ENCODE measurements around the gene CPZ.

DNA sequence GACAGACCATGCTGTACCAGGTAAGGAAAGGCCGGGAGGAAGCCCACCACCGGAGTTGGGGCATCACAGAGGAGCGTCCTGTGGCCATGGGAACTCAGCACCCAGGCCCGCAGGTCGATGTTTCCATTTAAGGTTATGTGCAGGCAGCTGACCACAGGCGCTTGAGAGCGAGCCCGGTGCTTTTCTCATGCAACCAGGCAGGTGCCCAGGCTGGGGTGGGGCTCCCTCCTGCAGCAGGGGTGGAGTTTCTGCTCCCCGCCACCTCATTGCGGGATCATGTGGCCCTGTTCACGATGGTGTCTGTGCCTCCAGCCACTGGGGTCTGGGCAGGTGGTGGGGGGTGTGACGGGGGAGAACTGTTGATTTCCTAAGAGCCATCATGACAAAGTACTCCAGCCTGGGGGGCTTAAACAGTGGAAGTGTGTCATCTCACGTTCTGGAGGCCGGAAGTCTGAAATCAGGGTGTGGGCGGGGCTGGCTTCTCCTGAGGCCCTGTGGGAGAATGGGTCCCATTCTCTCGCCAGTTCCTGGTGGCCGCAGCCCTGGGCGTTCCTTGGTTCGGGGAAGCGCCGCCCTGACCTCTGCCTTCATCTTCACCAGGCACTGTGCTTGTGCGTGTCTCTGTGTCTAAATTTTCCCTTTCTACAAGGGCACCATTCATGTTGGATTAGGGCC is 60.9 kb downstream of the CPZ start:
- TF ChIP-seq, protein P1, sequence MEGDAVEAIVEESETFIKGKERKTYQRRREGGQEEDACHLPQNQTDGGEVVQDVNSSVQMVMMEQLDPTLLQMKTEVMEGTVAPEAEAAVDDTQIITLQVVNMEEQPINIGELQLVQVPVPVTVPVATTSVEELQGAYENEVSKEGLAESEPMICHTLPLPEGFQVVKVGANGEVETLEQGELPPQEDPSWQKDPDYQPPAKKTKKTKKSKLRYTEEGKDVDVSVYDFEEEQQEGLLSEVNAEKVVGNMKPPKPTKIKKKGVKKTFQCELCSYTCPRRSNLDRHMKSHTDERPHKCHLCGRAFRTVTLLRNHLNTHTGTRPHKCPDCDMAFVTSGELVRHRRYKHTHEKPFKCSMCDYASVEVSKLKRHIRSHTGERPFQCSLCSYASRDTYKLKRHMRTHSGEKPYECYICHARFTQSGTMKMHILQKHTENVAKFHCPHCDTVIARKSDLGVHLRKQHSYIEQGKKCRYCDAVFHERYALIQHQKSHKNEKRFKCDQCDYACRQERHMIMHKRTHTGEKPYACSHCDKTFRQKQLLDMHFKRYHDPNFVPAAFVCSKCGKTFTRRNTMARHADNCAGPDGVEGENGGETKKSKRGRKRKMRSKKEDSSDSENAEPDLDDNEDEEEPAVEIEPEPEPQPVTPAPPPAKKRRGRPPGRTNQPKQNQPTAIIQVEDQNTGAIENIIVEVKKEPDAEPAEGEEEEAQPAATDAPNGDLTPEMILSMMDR (conservative IDR thresholded peaks at IDR 0.05; ENCODE audit: low read depth in 2 of 2) = no peak
- TF ChIP-seq EZH2 (IDR thresholded peaks at IDR 0.05; ENCODE audit: low read depth, unreplicated experiment) (no peak), ZNF114 (CRISPR knock-in tag; IDR thresholded peaks at IDR 0.05) (no peak), POLR2AphosphoS5 (IDR thresholded peaks at IDR 0.05; ENCODE audit: low read depth) (no peak), NANOG (IDR thresholded peaks at IDR 0.05; ENCODE audit: borderline replicate concordance) (no peak), JUNB (IDR thresholded peaks at IDR 0.05; ENCODE audit: unreplicated experiment) (no peak), EZH2phosphoT487 (IDR thresholded peaks at IDR 0.05; ENCODE audit: unreplicated experiment) (no peak)
- TF ChIP-seq, protein P2, sequence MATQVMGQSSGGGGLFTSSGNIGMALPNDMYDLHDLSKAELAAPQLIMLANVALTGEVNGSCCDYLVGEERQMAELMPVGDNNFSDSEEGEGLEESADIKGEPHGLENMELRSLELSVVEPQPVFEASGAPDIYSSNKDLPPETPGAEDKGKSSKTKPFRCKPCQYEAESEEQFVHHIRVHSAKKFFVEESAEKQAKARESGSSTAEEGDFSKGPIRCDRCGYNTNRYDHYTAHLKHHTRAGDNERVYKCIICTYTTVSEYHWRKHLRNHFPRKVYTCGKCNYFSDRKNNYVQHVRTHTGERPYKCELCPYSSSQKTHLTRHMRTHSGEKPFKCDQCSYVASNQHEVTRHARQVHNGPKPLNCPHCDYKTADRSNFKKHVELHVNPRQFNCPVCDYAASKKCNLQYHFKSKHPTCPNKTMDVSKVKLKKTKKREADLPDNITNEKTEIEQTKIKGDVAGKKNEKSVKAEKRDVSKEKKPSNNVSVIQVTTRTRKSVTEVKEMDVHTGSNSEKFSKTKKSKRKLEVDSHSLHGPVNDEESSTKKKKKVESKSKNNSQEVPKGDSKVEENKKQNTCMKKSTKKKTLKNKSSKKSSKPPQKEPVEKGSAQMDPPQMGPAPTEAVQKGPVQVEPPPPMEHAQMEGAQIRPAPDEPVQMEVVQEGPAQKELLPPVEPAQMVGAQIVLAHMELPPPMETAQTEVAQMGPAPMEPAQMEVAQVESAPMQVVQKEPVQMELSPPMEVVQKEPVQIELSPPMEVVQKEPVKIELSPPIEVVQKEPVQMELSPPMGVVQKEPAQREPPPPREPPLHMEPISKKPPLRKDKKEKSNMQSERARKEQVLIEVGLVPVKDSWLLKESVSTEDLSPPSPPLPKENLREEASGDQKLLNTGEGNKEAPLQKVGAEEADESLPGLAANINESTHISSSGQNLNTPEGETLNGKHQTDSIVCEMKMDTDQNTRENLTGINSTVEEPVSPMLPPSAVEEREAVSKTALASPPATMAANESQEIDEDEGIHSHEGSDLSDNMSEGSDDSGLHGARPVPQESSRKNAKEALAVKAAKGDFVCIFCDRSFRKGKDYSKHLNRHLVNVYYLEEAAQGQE (IDR thresholded peaks at IDR 0.05; ENCODE audit: unreplicated experiment) = no peak

Measured in GM23338 (cell line).